K562 (cell line): ENCODE measurements around the gene TMEM237. TPM values are rescaled to one million over a fixed set of nuclear protein-coding genes. Genes with fewer than 3 reads are reported as not detected.

Experiments used
- ATAC-seq: fragments of 200-7000 bp; cut with Tn5 transposase; 3 replicates; pipeline ENCODE4 v1.9.1; 2020; ENCODE audit warnings: moderate library complexity
- BruUV-seq: library from RNA; stranded (reverse); fragments of 400-500 nt; replicated peaks from 2 replicates; lab custom pipeline; 2021; lab: Mats Ljungman, UMichigan
- CTCF ChIA-PET: fragments of 300-600 bp; formaldehyde crosslinking; extraction: SDS; loops from one replicate; lab custom pipeline; 2021; ENCODE audit warnings: low intra/inter-chr PET ratio; lab: Yijun Ruan, JAX
- POLR2A ChIA-PET: fragments of 300-600, 350-650 bp; sonication (Branson Sonifier 250); formaldehyde crosslinking; extraction: SDS; loops from one replicate; lab custom pipeline; 2021; ENCODE audit warnings: antibody characterized with exemption, inconsistent platforms; lab: Yijun Ruan, JAX
- DNase-seq, 4 experiments: peaks; one replicate each; pipeline versions ENCODE4 v3.0.0 to v3.0.0-alpha.2; 2011 to 2018; ENCODE audit warnings: low spot score in 3 of 4, mixed read lengths in 3 of 4; ENCODE audit errors: extremely low read depth in 1 of 4
- FAIRE-seq: peaks from 2 replicates; lab custom pipeline; 2011; peaks lifted over from hg19 to GRCh38; lab: Jason Lieb, UNC
- H2AFZ ChIP-seq: 2 replicates; pipeline ENCODE4 v1.6.0; 2011; ENCODE audit warnings: low read depth, low read length, control low read depth, inconsistent platforms
- H3K27ac ChIP-seq: fragments of 200-600 bp; 3 replicates; pipeline ENCODE4 v1.8.0; 2011; ENCODE audit warnings: low read depth, mild to moderate bottlenecking, control low read depth, inconsistent platforms, low read length, moderate library complexity, mixed read lengths; ENCODE audit errors: extremely low read depth
- H3K27me3 ChIP-seq, 2 experiments: fragments of 300-600 bp in 1 of 2; 2 replicates in 1 of 2; 3 replicates in 1 of 2; pipeline versions ENCODE4 v1.6.0 to v1.8.0; 2011; ENCODE audit warnings: inconsistent platforms in 2 of 2, low read length in 2 of 2, mild to moderate bottlenecking in 1 of 2, mixed read lengths in 1 of 2, moderate library complexity in 1 of 2; ENCODE audit not compliant: control insufficient read depth in 2 of 2, insufficient read depth in 2 of 2
- H3K36me3 ChIP-seq: fragments of 300-600 bp; 3 replicates; pipeline ENCODE4 v1.8.0; 2011; ENCODE audit warnings: mild to moderate bottlenecking, low read length, inconsistent platforms; ENCODE audit not compliant: control insufficient read depth, insufficient read depth
- H3K4me1 ChIP-seq, 2 experiments: fragments of 200-600 bp in 1 of 2; replicated peaks in 1 of 2; 2 replicates in 1 of 2; 3 replicates in 1 of 2; pipeline versions ENCODE4 v1.5.1 to v1.8.0; 2011; ENCODE audit warnings: inconsistent platforms in 2 of 2, low read length in 2 of 2, mild to moderate bottlenecking in 1 of 2, mixed read lengths in 1 of 2, moderate library complexity in 1 of 2; ENCODE audit not compliant: control insufficient read depth in 2 of 2, insufficient read depth in 2 of 2
- H3K4me2 ChIP-seq: 2 replicates; pipeline ENCODE4 v1.6.1; 2011; ENCODE audit warnings: low read length, control low read depth, inconsistent platforms, mixed read lengths; ENCODE audit not compliant: insufficient read depth
- H3K4me3 ChIP-seq: fragments of 200-600 bp; sonication (generic), shearing (Covaris generic); 2 replicates; pipeline ENCODE4 v1.5.1; 2016; ENCODE audit warnings: control low read depth, inconsistent platforms
- H3K79me2 ChIP-seq: fragments of 200-600 bp; 3 replicates; pipeline ENCODE4 v1.8.0; 2011; ENCODE audit warnings: low read length, inconsistent platforms; ENCODE audit not compliant: control insufficient read depth, insufficient read depth
- H3K9ac ChIP-seq, 2 experiments: 2 replicates each; pipeline versions ENCODE4 v1.6.0 to v1.6.1; 2011; ENCODE audit warnings: low read depth in 2 of 2, low read length in 2 of 2, control low read depth in 1 of 2, inconsistent platforms in 1 of 2, mild to moderate bottlenecking in 1 of 2, mixed read lengths in 1 of 2; ENCODE audit not compliant: insufficient read depth in 1 of 2
- H3K9me1 ChIP-seq: one replicate; pipeline ENCODE4 v1.6.0; 2011; ENCODE audit warnings: inconsistent platforms, mild to moderate bottlenecking, low read length, moderate library complexity; ENCODE audit not compliant: control insufficient read depth, insufficient read depth
- H3K9me3 ChIP-seq: replicated peaks from 2 replicates; pipeline ENCODE4 v1.5.1; 2011; ENCODE audit warnings: low read depth, low read length, inconsistent platforms; ENCODE audit not compliant: control insufficient read depth, insufficient read depth
- H4K20me1 ChIP-seq: replicated peaks from 2 replicates; pipeline ENCODE4 v1.6.1; 2011; ENCODE audit warnings: low read length, inconsistent platforms, mixed read lengths; ENCODE audit not compliant: control insufficient read depth, insufficient read depth
- ATF2 ChIP-seq: sonication (generic); formaldehyde crosslinking; IDR thresholded peaks from 2 replicates; pipeline ENCODE4 v1.8.1; 2022; ENCODE audit warnings: missing genetic modification reagents
- CBX1 ChIP-seq: sonication (generic); IDR thresholded peaks from 2 replicates; pipeline ENCODE4 v1.6.1; 2016; ENCODE audit warnings: antibody characterized with exemption, low read depth, mild to moderate bottlenecking
- CEBPB ChIP-seq: fragments of 450-650 bp; IDR thresholded peaks from 2 replicates; pipeline ENCODE4 v1.6.1; 2016; ENCODE audit warnings: missing genetic modification characterization, missing compliant biosample characterization
- DACH1 ChIP-seq: fragments of 450-650 bp; IDR thresholded peaks from 2 replicates; pipeline ENCODE4 v1.6.1; 2018; ENCODE audit not compliant: partially characterized antibody
- ESRRB ChIP-seq: fragments of 250-450 bp; sonication (Bioruptor Pico); IDR thresholded peaks from 2 replicates; pipeline ENCODE4 v1.5.0; 2020; ENCODE audit warnings: mild to moderate bottlenecking, moderate library complexity, borderline replicate concordance
- ILF3 ChIP-seq: fragments of 450-650 bp; IDR thresholded peaks from 2 replicates; pipeline ENCODE4 v1.6.1; 2018; ENCODE audit warnings: antibody characterized with exemption, mild to moderate bottlenecking, moderate library complexity, borderline replicate concordance
- L3MBTL2 ChIP-seq: fragments of 450-650 bp; IDR thresholded peaks from 2 replicates; pipeline ENCODE4 v1.6.1; 2016; ENCODE audit warnings: mild to moderate bottlenecking, moderate library complexity
- LCOR ChIP-seq: sonication (generic); formaldehyde crosslinking; IDR thresholded peaks from 2 replicates; pipeline ENCODE4 v1.8.0; 2022; ENCODE audit warnings: mild to moderate bottlenecking, missing genetic modification reagents
- MAFG ChIP-seq: fragments of 450-650 bp; conservative IDR thresholded peaks from 2 replicates; pipeline ENCODE4 v1.6.1; 2016; ENCODE audit warnings: missing genetic modification characterization, missing compliant biosample characterization
- SAP30 ChIP-seq: fragments of 200-600 bp; sonication (generic); IDR thresholded peaks from 2 replicates; pipeline ENCODE4 v1.6.1; 2012; ENCODE audit warnings: borderline replicate concordance, low read depth, mild to moderate bottlenecking, moderate library complexity, low read length, control low read depth, inconsistent platforms; ENCODE audit not compliant: insufficient read depth, poor library complexity, severe bottlenecking
- TEAD4 ChIP-seq, 2 experiments: sonication (generic) in 1 of 2; formaldehyde crosslinking in 1 of 2; IDR thresholded peaks; 2 replicates each; pipeline versions ENCODE4 v1.6.1 to v1.8.0; 2012 to 2022; ENCODE audit warnings: borderline replicate concordance in 1 of 2, inconsistent platforms in 1 of 2, low read length in 1 of 2, mild to moderate bottlenecking in 1 of 2, missing genetic modification reagents in 1 of 2
- TGIF2 ChIP-seq: sonication (generic); formaldehyde crosslinking; IDR thresholded peaks from 2 replicates; pipeline ENCODE4 v1.8.1; 2022; ENCODE audit warnings: mild to moderate bottlenecking, missing genetic modification reagents, moderate library complexity
- ZBTB8A ChIP-seq: fragments of 450-650 bp; IDR thresholded peaks from 2 replicates; pipeline ENCODE4 v1.6.1; 2018; ENCODE audit warnings: mild to moderate bottlenecking, moderate library complexity; ENCODE audit not compliant: partially characterized antibody
- ZNF41 ChIP-seq: fragments of 250-450 bp; sonication (Bioruptor Pico); conservative IDR thresholded peaks from 2 replicates; pipeline ENCODE4 v1.4.0; 2020; ENCODE audit warnings: mild to moderate bottlenecking
- ZNF695 ChIP-seq: fragments of 450-650 bp; formaldehyde crosslinking; IDR thresholded peaks from 2 replicates; pipeline ENCODE4 v1.4.0; 2020; ENCODE audit warnings: mild to moderate bottlenecking, moderate library complexity
- WGBS: fragments of 100-300 bp; shearing (Covaris generic); methylation state at CpG from one replicate; pipeline ENCODE4 v1.1.6; 2016; ENCODE audit warnings: low coverage, mixed read lengths; ENCODE audit not compliant: insufficient coverage; ENCODE audit errors: missing lambda C conversion rate; 5-methylcytosine and 5-hydroxymethylcytosine counted together
- in situ Hi-C: fragments of 300-500 bp; cut with MboI; formaldehyde crosslinking; loops from 4 replicates; pipeline ENCODE4 v1.15.0; 2018; ENCODE audit warnings: inconsistent platforms, mixed read lengths
- intact Hi-C: fragments of 100-400 bp; cut with micrococcal nuclease; formaldehyde crosslinking; loops from 2 replicates; pipeline ENCODE4 v1.14.2; 2022
- polyA plus RNA-seq, 8 experiments: library from polyadenylated mRNA; depleted of rRNA in 4 of 8; stranded (reverse) in 5 of 8; unstranded in 3 of 8; fragments of >200 nt; fragmentation: Nextera tagmentation in 2 of 8; fragmentation: Illumina TruSeq in 1 of 8; extraction: Ambion mirVana in 2 of 8; extraction: Trizol in 1 of 8; gene quantifications; 2 replicates each; pipeline versions ENCODE4 v1.2.1 to v1.2.3, GENCODE V29; 2011 to 2014; ENCODE audit warnings: inconsistent platforms in 1 of 8, missing spikeins in 1 of 8
- total RNA-seq, 7 experiments: library from RNA; depleted of rRNA in 6 of 7; stranded (reverse); fragments of >200 nt in 6 of 7; fragmentation: Illumina TruSeq in 2 of 7; extraction: Trizol in 2 of 7; gene quantifications; 2 replicates each; pipeline versions ENCODE4 v1.2.1 to v1.2.3, GENCODE V29; 2011 to 2021; ENCODE audit warnings: low replicate concordance in 1 of 7
- TF ChIP-seq, protein P1 (sequence below), 2 experiments: fragments of 450-650 bp; IDR thresholded peaks; 2 replicates each; pipeline ENCODE4 v1.6.1; 2018; ENCODE audit warnings: mild to moderate bottlenecking in 2 of 2, low read depth in 1 of 2; ENCODE audit not compliant: partially characterized antibody in 2 of 2
- TF ChIP-seq, protein P2 (sequence below): fragments of 250-450 bp; sonication (Bioruptor Pico); IDR thresholded peaks from 2 replicates; pipeline ENCODE4 v1.5.0; 2021

TMEM237 gene
- total and polyA plus RNA-seq, 9 of the 15 experiments (the other 6 are each of a cell fraction or from before 2014, with no cell fraction given), result 6.2 to 25.6 (median 17.9) TPM

GRCh38 chr2:201630577-201630976, 12.7 kb downstream of the TMEM237 start:
- Histone ChIP-seq H3K9me3 (no peaks in the 10 kb centered on the region), H4K20me1 (no peaks in the 10 kb centered on the region), H3K4me1 (no peaks in the 10 kb centered on the region; a peak in 1 of 5 replicates), H3K9ac (no peak overlapping the region), H3K36me3 (peaks cover 27% of the 10 kb centered on the region; the same call in 1 of the 3 replicates), H3K79me2 (no peaks in the 10 kb centered on the region), H3K9me1 (no peaks in the 10 kb centered on the region), H3K4me2 (no peak overlapping the region), H2AFZ (no peak overlapping the region), H3K27ac (no peak overlapping the region), H3K27me3 (no peaks in the 10 kb centered on the region), H3K4me3 (no peak overlapping the region)
- DNase-seq (no peak), FAIRE-seq (no peak), ATAC-seq (no peak)
- CTCF ChIA-PET, result interaction anchor here (0.6 kb wide), 1 partner anchor 92 kb away, joined by 3 read pairs; no protein-coding TSS in a partner anchor
- intact Hi-C loops, result no loop called here
- POLR2A ChIA-PET, result interaction anchor here (1.5 to 1.7 kb wide), 2 partner anchors 11 to 12 kb away, joined by 3 to 4 read pairs; partner anchors contain the start of gene TMEM237
- no TSS peak for BruUV-seq
- 63% methylated on average over 2 of the region's 2 CpGs for WGBS
- in situ Hi-C loops, result no loop called here
- TF ChIP-seq, protein P1, sequence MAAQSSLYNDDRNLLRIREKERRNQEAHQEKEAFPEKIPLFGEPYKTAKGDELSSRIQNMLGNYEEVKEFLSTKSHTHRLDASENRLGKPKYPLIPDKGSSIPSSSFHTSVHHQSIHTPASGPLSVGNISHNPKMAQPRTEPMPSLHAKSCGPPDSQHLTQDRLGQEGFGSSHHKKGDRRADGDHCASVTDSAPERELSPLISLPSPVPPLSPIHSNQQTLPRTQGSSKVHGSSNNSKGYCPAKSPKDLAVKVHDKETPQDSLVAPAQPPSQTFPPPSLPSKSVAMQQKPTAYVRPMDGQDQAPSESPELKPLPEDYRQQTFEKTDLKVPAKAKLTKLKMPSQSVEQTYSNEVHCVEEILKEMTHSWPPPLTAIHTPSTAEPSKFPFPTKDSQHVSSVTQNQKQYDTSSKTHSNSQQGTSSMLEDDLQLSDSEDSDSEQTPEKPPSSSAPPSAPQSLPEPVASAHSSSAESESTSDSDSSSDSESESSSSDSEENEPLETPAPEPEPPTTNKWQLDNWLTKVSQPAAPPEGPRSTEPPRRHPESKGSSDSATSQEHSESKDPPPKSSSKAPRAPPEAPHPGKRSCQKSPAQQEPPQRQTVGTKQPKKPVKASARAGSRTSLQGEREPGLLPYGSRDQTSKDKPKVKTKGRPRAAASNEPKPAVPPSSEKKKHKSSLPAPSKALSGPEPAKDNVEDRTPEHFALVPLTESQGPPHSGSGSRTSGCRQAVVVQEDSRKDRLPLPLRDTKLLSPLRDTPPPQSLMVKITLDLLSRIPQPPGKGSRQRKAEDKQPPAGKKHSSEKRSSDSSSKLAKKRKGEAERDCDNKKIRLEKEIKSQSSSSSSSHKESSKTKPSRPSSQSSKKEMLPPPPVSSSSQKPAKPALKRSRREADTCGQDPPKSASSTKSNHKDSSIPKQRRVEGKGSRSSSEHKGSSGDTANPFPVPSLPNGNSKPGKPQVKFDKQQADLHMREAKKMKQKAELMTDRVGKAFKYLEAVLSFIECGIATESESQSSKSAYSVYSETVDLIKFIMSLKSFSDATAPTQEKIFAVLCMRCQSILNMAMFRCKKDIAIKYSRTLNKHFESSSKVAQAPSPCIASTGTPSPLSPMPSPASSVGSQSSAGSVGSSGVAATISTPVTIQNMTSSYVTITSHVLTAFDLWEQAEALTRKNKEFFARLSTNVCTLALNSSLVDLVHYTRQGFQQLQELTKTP (IDR thresholded peaks at IDR 0.05; ENCODE audit: low read depth in 1 of 2, partially characterized antibody in 2 of 2), result no peak
- TF ChIP-seq TGIF2 (no peak), ATF2 (CRISPR knock-in tag) (no peak), L3MBTL2 (no peak), CEBPB (tag) (no peak), ZBTB8A (no peak), MAFG (tag) (no peak), ZNF695 (CRISPR knock-in tag) (no peak), DACH1 (no peak), ZNF41 (no peak), TEAD4 (IDR thresholded peaks at IDR 0.05; ENCODE audit: low read length) (no peak), TEAD4 (CRISPR knock-in tag; IDR thresholded peaks at IDR 0.05; ENCODE audit: borderline replicate concordance) (no peak), ESRRB (CRISPR knock-in tag) (no peak), CBX1 (no peak), ILF3 (no peak), LCOR (CRISPR knock-in tag) (no peak), SAP30 (no peak)
- TF ChIP-seq, protein P2, sequence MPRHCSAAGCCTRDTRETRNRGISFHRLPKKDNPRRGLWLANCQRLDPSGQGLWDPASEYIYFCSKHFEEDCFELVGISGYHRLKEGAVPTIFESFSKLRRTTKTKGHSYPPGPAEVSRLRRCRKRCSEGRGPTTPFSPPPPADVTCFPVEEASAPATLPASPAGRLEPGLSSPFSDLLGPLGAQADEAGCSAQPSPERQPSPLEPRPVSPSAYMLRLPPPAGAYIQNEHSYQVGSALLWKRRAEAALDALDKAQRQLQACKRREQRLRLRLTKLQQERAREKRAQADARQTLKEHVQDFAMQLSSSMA (CRISPR knock-in tag), result no peak
